Cardiac septum (tissue), 1 donor: ENCODE measurements around the gene LYRM2. TPM values are rescaled to one million over a fixed set of nuclear protein-coding genes. Genes with fewer than 3 reads are reported as not detected.

Experiments used
- DNase-seq: peaks from one replicate; pipeline ENCODE4 v3.0.0-alpha.2; 2020; ENCODE audit warnings: low spot score
- intact Hi-C: fragments of 100-400 bp; cut with DNase I; formaldehyde crosslinking; loops from one replicate; pipeline ENCODE4 v1.14.0; 2022
- long read RNA-seq: library from polyadenylated mRNA; unstranded; transcript quantifications from one replicate; pipeline ENCODE4 v2.0.0, GENCODE V29; 2021
- total RNA-seq: library from RNA; stranded (reverse); fragmentation: NEBNext Ultra II Directional; extraction: Animal tissue kit (Norgen Biotek cat#: 25700); gene quantifications from one replicate; pipeline ENCODE4 v1.2.1, GENCODE V29; 2021
- donor health status: DM: no; HTN: no; CAD: no.

The LYRM2 gene, protein sequence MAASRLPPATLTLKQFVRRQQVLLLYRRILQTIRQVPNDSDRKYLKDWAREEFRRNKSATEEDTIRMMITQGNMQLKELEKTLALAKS
- total RNA-seq, result 36.2 TPM
- long read RNA-seq, full-length matches to known transcripts, result 69 of 77 reads
- long read RNA-seq, partial matches to known transcripts, result 1 of 77 reads
- long read RNA-seq, other reads (novel, unspliced or antisense), result 7 of 77 reads

DNA sequence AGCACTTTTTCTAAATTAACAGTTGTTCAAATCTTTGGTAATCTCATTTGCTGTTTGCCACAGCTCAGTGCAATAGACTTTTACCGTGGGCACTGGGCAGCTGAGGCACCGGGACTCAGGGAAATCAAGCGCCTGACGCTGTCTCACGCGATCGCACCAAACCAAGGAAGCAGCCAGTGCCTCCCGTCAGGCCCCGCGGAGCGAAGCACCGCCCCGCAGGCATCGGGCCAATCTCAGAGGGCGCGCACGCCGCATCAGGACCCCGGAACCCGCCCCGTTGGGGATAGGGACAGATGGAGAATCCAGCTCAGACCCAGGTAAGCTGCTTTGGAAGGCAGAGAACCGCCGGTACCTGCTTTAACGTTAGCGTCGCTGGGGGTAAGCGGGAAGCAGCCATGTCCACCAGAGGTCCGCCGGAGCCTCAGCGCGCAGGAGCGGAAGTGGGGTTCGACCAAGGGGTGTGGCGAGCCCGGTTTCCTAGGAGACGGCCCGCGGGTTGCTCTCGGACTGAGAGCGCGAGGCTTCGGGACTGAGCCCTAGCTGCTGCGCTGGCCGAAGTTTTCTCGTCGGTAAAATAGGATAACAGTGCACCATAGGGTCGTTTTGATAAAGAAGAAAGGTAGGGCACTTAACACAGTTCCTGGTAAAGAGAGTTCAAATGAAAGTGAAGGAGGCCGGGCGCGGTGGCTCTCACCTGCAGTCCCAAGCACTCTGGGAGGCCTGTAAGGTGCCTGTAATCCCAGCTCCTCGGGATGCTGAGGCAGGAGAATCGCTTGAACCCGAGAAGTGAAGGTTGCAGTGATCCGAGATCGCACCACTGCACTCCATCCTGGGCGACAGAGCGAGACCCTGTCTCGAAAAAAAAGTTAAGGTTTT lies at the start of gene LYRM2:
TSS of gene LYRM2 (minus strand) at position 428 of the 876 bp plus-strand sequence. CDS start at position 397, 31 bp downstream.
- intact Hi-C loops, result no loop called here

DNA sequence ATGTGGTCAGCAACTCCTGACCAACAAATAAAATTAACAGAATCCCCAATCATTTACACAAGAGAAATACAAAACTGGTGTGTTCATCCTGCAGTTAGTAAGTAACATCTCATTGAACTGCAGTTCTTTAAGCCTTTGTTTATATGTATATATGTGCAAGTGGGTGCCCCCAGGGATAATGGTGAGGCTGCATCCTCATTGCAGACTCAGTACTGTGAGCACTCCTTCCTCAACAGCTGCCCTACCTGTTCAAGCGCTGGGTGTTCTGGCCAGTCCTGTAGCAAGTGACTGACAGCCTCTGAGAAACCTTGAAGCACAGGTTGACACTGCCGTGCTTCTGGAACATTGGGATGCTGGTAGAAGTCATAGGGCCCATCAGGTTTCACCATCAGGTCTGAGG lies 49.8 kb upstream of the LYRM2 start:
- no peak for DNase-seq
- intact Hi-C loops, result no loop called here

More for the DNA sequence above, at the start of gene LYRM2:
- DNase-seq, result peak; percentile 99

DNA sequence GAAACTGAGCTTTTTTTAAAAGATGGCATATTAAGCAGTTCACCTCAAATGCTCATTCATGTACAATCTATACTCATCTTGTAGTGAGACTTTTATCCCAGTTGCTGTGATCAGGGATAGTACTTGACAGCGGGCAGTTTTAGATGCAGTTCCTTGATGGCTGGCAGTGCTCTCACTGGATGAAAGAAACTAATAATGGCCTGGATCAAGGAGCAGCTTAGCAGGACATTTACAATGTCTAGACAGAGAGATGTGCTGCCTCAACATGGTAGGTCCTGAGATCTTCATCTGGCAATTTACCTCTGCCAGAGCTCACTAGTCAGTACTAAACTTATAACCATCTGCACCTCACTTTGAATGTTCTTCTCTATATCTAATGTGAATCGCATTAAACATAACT lies 46.8 kb upstream of the LYRM2 start:
- intact Hi-C loops, result no loop called here
- DNase-seq, result no peak

DNA sequence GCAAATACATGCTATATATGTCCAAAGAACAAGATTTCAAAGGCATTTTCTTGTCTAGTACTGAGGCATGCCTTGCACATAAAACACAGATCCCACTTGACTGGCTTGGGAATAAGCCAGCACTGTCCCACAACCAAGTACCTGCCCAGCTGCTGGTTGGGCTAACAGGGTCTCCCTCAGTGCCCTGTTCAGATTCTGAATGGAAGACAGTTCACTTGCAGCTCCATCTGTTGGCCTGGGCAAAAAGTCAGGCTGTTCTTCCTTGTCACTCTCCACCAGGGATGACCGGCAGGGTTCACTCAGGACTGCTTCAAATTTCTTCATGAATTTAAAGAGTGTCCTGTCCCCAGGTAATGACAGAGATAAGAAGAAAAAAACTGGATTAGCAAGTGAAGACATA lies 44.4 kb upstream of the LYRM2 start:
- intact Hi-C loops, result no loop called here

DNA sequence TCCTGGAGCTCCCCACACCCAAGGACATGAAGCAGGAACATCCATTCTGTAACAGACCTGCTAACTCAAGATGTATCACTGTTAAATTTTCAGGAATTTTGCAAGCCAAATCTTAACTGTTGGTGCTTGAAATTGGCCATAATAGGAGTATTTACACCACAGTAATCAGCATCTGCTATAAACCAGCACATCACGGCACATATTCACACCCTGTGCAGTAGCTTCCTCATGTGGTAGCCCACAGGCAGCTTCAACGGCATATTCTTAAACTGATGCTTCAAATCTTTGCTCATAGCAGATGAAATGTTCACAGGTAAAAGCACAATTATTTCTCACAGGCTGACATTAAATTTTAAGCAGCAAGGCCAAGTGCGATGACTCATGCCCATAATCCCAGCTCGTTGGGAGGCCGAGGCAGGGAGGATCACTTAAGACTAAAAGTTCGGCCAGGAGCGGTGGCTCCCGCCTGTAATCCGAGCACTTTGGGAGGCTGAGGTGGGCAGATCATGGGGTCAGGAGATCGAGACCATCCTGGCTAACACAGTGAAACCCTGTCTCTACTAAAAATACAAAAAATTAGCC lies 43.5 kb upstream of the LYRM2 start:
- no peak for DNase-seq
- intact Hi-C loops, result no loop called here

More for the DNA sequence above, 44.4 kb upstream of the LYRM2 start:
- no peak for DNase-seq

DNA sequence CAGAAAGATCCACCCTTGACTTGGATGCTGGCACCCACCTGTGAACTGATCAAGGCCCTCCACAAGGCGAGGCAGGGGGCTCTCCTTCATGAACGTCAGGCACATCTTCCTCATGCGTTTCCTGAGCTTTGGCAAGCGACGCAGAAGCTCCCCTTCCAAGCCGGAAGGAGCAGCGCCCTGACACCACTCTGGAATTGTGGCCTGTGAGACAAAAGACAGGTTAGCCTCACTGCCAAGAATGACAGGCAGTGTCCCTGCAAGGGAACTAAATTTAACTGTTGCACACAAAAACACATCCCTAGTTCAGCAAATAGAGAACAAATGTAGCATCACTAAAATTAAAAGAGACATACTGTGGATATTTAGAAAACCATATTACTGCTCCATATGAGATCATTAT lies 42.0 kb upstream of the LYRM2 start:
- intact Hi-C loops, result no loop called here
- no peak for DNase-seq

DNA sequence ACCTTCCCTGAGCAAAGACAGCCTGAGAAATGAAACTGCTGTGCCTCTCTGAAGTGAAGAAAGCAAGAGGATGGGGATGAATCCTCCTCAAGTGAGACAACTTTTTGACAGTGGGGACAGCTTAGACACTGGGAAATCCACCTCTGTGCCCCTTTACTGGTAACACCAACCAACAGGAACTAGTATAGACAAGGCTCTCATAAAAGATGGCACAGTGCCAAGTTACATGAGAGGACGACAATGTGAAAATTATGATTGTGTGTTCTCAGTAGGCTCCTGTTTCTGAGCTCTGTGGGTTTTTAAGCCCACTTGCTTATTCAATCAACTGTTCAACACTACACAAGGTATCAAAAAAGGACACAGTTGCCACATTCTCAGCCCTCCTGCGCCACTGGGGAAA lies 41.6 kb upstream of the LYRM2 start:
- intact Hi-C loops, result no loop called here
- no peak for DNase-seq

DNA sequence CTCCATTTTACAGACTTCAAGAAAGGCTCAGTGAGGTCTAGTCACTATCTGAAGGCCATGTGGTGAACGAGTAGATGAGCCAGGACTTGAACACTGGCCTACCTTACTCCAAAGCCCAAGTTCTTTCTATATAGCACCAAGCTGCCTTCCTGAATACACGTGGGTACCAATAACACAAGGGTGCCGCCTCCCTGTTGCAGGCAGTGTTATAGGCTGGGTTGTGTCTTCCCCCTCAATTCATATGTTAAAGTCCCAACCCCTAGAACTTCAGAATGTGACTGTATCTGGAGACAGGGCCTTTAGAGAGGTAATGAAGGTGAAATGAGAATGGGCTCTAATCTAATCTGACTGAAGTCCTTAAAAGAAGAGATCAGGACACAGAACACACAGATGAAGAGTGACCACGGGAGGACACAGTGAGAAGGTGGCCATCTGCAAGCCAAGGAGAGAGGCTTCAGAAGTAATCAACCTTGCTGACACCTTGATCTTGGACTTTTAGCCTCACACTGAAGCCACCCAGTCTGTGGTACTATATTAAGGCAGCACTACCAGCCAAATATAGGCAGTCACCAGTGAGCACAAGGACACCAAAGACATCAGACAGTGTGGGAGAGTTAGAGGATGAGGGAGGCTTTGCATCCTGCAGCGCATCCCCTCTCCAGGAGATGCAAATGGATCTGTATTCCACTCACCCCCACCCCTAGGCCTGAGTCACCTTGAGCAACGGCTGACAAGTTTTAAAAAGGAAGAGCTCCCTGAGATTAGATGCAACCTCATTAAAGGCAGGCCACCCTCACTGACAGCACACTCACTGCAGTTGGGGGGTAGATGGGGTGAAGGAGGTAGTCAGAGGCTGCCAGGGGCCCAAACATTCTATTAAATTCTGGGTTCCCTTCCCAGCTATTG lies 40.9 kb upstream of the LYRM2 start:
- DNase-seq, result no peak
- intact Hi-C loops, result no loop called here

DNA sequence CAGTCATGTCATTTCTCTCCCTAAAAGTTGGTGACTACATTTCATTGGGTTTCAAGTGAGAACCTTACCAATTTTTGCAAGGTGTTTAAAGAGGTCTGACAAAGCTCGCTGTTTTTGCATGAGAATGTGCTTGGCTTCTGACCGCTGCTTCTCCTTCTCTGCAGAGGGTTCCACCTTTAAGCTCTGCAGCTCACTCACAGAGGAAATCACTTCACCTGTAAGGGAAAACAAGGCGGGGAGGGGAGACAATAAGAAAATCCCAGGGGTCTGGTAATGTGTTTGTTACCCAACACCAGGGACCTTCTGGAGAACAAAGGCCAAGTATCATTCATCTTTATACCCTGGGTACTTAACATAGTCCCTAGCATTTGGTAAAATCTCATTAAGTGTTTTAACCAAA lies 40.0 kb upstream of the LYRM2 start:
- intact Hi-C loops, result no loop called here
- DNase-seq, result no peak

DNA sequence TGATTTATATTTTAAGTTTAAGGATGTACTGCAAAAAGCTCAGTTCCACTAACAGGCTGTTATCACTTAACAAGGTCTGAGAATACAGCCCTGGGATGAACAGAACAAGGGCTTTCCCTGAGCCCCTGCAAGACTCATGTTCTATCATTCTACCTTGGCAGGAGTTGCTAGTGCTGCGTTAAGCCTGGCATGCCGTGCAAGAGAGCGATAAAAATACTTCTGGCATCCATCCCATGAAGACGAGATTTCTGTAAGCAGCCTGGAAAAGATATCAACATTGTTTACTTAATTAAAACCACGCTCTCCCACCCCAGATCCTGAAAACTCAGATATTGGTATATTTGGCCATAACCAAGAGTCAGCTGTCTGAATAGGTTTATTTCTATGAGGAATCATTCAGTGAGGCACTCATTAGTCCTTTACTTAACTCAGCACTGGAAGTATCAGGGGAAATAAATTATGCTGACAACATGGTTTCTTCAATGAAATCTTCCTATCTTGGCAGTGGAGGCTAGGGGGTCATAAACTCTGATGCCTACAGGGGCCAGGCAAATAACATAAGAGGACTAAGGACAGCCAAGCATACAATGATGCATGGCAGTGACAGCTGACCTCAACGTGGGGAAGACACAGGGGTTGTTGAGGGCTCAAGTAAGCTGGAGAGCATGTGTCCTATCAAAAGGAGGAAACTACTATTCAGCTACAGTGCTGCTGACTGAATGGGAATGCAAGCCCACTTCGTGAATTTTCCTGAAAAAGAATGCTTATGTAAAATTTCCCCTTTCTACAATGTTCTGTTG lies 37.6 kb upstream of the LYRM2 start:
- DNase-seq, result no peak
- intact Hi-C loops, result no loop called here

DNA sequence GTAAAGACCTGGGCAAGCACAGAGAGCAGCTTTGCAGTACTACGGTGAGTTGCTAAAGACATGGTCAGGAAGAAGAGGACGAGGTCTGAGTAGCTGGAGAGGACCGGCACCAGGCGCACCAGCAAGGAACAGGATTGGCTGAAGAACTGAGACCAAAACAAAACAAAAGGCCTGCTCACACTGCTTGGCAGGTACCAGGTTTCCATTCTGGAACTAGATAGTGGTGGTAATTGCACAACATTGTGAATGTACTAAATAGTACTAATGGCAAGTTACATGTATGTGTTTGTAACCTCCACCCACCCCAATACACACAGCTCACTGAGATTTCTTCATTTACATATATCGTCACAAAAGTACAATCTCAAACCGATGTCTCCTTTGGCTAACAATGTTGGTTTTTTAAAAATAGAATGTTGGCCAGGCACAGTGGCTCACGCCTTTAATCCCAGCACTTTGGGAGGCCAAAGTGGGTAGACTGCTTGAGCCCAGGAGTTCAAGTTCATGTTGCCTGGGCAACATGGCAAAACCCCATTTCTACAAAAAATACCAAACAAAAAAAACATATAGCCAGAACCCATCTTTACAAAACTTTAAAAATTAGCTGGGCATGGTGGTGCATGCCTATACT lies 32.5 kb upstream of the LYRM2 start:
- DNase-seq, result no peak
- intact Hi-C loops, result no loop called here

DNA sequence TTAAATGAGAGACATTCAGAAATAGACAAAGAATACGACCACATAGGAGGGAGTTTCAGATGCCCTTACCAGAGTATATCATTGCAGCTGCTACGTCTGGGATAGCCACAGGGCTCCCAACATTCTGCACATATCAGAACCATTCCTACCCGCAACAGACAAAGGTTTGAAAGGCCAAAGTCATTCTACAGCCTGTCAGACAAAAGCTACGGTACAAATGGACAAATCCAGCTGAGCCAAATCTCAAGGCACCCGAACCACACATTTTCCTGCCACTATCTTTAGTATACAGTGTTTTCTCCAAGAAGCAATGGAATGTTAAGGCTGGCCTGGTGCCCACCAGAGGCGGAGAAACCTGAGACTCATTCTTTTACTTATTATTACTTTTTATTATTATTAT lies 30.5 kb upstream of the LYRM2 start:
- intact Hi-C loops, result no loop called here
- no peak for DNase-seq

DNA sequence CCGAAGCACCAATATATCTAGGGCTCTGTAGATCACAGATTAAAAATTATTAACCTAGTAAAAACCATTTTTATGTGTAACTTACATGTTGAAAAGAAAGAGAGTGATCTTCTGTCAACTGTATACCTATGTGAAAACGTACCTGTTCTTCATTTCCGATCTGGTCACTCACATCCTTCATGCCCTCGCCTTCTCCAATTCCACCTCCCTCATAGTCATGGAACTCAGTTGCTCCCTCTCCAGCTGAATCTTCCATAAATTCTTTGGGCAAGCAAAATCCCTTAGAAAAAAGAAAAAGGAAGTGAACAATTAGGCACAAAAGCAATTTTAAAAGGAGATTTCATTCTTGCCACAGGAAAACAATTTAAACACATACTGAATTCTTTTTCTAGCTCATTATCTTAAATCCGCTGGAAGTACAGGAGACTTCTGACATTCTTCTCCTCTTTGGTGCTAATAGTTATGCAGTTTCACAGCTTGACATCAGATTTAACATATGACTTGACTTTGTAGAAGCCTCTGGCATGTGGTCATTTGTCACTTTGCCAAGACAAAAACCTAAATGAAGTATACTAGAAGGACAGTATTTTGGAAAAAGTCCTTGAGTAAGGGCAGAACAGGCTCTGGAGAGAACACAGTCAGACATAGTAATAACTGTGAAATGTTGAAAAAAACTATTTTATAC lies 29.5 kb upstream of the LYRM2 start:
- intact Hi-C loops, result no loop called here
- DNase-seq, result no peak

DNA sequence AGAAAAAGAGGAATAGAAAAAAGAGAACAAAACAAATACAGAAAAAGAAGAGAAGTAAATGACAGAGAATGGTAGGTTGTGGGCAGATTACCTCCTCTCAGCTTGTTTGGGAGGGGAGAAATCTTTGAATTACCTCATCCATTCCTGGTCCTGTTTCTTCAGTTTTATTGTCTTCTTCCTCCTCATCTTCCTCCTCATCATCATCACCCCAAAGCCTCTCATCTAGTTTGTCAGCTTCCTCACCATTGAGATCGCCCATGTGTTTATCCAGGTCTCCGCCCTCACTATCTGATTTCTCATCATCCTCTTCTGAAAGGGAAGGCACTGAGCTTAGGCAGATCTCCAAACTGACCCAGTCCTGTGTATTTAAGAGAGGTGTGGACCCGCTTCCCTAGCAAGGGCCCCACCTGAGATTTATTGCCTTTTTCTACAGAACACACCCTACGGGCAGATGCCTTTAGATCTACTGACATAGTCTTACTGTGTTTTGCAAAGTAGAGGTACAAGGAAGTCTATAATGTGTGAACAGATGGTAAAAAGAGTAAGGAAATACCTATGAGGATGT lies 24.2 kb upstream of the LYRM2 start:
- intact Hi-C loops, result no loop called here
- no peak for DNase-seq

DNA sequence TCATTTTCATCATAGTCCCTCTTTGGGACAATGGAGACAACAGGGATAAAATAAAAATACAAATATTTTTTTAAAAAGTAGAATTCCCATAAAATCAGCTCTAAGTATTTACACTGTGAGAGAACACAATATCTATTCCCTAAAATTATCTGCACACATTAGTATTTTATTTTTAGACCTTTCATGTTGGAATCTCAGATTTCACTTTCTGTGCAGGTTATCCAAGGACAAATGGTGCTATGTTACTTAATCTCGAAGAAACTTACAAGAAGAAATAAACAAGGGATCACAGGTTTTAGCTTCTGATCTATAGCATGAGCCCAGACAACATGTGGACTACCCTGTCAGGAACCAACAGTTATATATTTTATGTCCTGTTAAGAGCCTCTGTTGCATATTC lies 23.0 kb upstream of the LYRM2 start:
- no peak for DNase-seq
- intact Hi-C loops, result no loop called here

DNA sequence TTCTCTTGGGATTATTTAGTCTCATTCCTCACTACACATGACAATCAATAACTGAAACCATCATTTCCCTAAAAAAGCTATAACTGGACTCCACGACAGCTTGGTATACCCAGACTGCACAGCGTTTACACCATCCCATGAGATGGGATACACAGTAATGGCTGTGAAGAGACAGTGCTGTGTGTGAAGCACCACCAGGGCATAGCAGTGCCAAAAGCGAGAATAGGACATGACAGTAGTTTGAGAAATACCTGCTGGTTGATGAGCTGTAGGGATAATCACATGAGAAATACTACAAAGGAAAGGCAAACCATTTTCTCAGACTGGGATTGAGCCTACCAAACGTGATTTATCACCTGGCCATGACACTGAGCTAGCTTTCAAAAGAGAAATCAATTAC lies 22.4 kb upstream of the LYRM2 start:
- no peak for DNase-seq
- intact Hi-C loops, result no loop called here

DNA sequence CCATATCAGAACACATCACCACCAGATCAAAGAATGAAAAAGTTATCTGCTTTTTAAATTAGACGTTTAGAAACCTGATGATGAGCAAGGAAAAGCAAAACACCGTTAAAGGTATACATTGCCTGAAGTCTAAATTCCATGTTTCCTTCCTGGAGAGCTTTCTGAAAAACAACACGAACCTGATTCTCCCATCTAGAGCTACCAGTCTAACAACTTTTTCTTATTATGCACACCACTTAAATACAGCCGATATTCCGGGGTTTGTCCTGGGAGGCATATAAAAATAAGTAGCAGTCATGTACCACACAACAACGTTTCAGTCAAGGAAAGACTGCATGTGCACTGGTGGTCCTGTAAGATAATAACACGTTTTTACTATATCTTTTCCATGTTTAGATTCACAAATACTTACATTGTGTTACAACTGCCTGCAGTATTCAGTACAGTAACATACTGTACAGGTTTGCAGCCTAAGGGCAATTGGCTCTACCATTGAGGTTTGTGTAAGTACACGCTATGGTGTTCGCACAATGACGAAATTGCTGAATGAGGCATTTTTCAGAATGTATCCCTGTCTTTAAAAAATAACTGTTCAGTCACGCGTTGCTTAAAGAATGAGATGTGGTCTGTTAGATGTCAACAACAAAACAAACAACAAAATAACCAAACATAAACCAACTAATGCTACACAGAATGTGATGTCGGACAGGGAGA lies 19.1 kb upstream of the LYRM2 start:
- intact Hi-C loops, result no loop called here
- no peak for DNase-seq
